Lower leg skin (tissue), 3 donors: ENCODE data around the gene ADGRV1.

Experiments used
- CTCF ChIP-seq, 3 donors: fragments of 450-650 bp; IDR thresholded peaks; one replicate each; pipeline ENCODE4 v1.5.1; 2016; ENCODE audit warnings: antibody characterized with exemption in 3 of 3, mild to moderate bottlenecking in 3 of 3, moderate library complexity in 2 of 3
- POLR2A ChIP-seq, 2 donors: fragments of 450-650 bp; IDR thresholded peaks; one replicate each; pipeline ENCODE4 v1.6.1; 2016 to 2017; ENCODE audit warnings: antibody characterized with exemption in 2 of 2, mild to moderate bottlenecking in 1 of 2, moderate library complexity in 1 of 2

- TF ChIP-seq CTCF (IDR thresholded peaks at IDR 0.05), result no peak
- TF ChIP-seq POLR2A (IDR thresholded peaks at IDR 0.05), result no peak
Observed at GRCh38 chr5:90551376-90551775, 7.2 kb upstream of the ADGRV1 start.
